GM19467 (cell line): ENCODE data around the gene CCDC185.

ENCODE experiments used
- ATAC-seq: cut with Tn5 transposase; IDR thresholded peaks from one replicate; pipeline ENCODE4 v1.9.1; 2021; ENCODE audit warnings: mild to moderate bottlenecking, moderate library complexity; ENCODE audit not compliant: unreplicated experiment

The CCDC185 gene

DNA sequence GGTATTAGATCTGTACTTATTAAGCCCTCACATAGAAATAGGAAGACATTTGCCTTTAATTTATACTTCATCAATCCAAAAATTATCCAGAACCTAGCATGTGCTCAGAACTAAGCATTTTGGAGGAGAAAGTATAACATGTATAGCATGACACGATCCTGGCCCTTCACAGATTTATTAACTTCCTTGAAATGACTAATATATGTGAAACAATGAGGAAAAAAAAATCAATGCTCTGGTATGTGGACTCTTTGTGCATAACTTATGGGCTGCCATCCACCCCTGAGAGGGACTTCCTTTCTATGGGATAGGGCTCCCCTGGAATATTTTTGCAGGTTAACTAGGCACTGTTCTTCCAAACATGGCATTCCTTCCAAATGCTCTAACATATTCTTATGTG is 36.6 kb downstream of the CCDC185 start:
- no peak for ATAC-seq

DNA sequence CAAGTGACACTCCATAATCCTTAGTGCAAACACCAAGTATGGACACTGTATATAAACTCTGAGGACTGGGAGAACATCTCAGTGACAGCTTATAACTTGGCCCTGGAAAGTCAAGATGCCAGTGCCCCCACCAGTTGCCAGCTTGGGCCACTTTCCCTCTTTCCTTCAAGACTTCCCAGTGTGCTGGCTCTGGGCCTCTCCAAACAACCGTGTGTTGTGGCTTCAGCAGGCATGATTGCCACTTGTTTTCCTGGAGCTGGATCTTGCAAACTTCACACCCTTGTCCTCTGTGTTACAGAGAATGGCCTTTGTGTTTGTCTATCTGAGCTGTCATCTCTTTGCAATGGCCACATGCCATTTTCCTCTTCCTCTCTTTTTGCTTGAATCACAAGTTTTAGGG is 37.0 kb downstream of the CCDC185 start:
- no peak for ATAC-seq

DNA sequence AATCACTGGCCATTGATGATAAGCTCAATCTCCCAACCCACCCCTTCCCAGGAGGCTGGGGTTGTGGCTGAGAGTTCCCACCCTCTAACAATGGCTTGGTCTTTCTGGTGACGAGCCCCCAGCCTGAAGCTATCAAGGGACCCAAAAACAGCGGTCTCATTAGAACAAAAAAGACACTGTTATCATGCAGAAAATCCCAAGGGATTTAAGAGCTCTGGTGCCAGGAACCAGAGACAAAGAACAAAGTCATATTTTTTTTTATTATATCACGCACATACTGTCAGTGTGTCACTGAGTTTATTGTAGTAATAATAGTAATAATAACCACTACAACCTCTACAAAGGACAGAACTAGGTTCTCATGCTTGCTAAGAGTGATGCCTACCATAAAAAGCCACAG is 43.9 kb downstream of the CCDC185 start:
- no peak for ATAC-seq

DNA sequence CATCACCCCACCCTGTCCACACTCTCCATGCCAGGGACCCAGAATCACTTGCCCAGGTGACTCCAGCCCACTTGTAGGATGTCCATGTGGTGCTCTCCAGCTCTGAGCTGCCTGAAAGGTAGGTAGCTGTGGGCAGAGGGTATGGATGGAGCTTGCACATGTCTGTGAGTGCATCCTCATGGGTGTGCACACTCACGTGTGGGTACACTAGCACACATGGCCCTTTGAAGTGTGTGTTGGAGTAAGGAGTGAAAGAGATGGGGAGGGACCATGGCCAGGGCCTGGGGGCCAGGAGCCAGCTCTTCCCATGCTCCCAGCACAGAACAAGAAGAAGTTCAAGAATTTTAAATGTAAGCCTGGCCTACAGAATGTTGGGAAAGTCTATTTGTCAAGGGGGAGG is 50.2 kb downstream of the CCDC185 start:
- no peak for ATAC-seq

DNA sequence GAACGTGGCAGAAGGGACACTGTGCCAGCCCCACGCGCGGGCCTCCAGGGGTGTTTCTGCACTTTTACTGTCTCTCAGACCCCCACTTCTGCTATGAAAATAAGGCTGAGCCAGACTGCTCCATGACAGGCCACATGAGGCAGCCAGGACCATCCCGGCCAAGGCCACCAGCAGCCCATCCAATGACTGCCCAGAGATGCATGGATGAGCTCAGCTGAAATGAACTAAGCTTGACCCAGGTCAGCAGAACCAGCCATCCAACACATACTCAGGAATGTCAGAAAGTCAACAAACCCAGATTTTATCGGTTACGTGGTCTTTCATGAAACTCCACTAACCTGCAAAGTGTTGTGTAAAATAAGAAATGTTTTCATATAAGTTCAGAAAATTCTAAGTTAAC is 51.2 kb downstream of the CCDC185 start:
- no peak for ATAC-seq
